GM10266 (cell line): ENCODE results near the gene TMEM164.

Experiments
- DNase-seq: peaks from one replicate; pipeline ENCODE4 v3.0.0; 2012; ENCODE audit errors: extremely low spot score
- CTCF ChIP-seq: IDR thresholded peaks from 2 replicates; pipeline ENCODE4 v1.5.1; 2012; ENCODE audit warnings: mild to moderate bottlenecking, low read depth; ENCODE audit not compliant: control insufficient read depth, insufficient read depth; ENCODE audit errors: missing control alignments

The TMEM164 gene

GRCh38 chrX:110041980-110042379, 39.1 kb downstream of the TMEM164 start:
- no peak for TF ChIP-seq CTCF
- DNase-seq, result no peak

- no peak for TF ChIP-seq CTCF
- no peak for DNase-seq
These were observed 39.6 kb downstream of the TMEM164 start for GRCh38 chrX:110042496-110042895.

GRCh38 chrX:110043506-110043905, 40.6 kb downstream of the TMEM164 start:
- TF ChIP-seq CTCF, result no peak

DNA sequence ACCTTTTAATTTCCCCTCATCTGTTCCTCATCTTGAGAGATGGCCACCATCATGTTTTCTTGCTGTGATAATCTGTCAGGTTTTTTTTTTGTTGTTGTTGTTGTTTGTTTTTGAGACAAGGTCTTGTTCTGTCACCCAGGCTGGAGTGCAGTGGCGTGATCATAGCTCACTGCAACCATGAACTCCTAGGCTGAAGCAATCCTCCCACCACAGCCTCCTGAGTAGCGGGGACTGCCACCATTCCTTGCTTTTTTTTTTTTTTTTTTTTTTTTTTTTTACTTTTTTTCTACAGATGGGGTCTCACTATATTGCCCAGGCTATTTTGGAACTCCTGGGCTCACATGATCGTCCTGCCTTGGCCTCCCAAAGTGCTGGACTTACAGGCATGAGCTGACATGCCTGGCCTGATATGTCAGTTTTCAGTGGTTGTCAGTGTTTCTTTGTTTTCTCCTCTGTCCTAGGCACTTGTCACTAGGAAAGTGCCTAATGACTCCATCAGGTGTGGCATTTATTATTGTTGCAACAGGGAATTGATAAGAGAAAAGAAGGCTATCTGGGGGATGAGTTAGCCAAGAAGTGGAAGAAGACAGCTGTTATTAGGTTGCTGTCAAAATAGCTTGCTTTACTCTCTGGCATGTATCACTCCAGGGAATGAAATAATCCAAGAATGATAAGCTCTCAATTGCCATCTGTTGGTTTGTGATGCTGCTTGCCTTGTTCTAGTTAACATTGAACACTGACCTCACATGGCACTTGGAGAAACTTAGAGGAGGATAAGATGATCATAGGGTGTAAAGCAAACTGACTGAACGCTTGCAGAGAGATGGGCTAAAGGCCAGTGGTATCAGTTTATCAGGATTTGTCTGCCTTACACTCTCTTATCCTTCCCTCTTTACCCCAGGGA, 41.7 kb downstream of the TMEM164 start:
- DNase-seq, result no peak
- no peak for TF ChIP-seq CTCF

More at GRCh38 chrX:110043506-110043905, 40.6 kb downstream of the TMEM164 start:
- no peak for DNase-seq

DNA sequence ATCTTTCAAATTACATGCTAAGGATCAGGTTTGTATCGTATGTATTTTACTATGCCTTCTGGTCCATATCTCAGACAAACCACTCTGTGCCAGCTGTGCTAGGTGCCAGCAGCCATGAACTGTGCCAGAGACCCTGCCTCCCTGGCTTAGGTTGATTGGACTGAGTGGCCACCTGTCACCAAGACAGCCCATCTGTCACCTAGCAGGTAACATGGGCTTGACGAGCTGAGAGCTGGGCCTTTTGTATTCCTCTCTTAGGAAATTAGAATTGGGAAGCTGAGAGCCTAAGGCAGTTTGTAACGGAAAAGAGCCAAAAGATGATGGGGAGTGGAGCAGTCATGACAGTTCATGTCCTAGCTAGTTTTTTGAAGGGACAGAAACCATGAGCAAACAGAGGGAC, 42.5 kb downstream of the TMEM164 start:
- DNase-seq, result no peak
- TF ChIP-seq CTCF, result no peak

- DNase-seq, result no peak
- no peak for TF ChIP-seq CTCF
These were observed 43.1 kb downstream of the TMEM164 start for GRCh38 chrX:110046001-110046400.

- TF ChIP-seq CTCF, result no peak
- no peak for DNase-seq
These were observed 44.1 kb downstream of the TMEM164 start for GRCh38 chrX:110046971-110047370.
